Activated gamma-delta T cell treated with anti-CD3 and anti-CD28 coated beads, Interleukin-2, amount 50 U/mL, for 16 hours (primary cell): ENCODE data around the gene FAM131C.

ENCODE experiments used
- DNase-seq: peaks from one replicate; pipeline ENCODE4 v3.0.0-alpha.2; 2020; ENCODE audit warnings: low read depth

The FAM131C gene

GRCh38 chr1:16015960-16016901, 57.2 kb downstream of the FAM131C start:
- no peak for DNase-seq

GRCh38 chr1:16015491-16015890, 58.0 kb downstream of the FAM131C start:
- no peak for DNase-seq

GRCh38 chr1:16014509-16015482, 58.7 kb downstream of the FAM131C start:
- DNase-seq = no peak

- DNase-seq = no peak
Measured at GRCh38 chr1:16013908-16014258, 59.6 kb downstream of the FAM131C start.

GRCh38 chr1:16013220-16013907, 60.1 kb downstream of the FAM131C start:
- DNase-seq = peak; percentile 38

GRCh38 chr1:16012590-16013219, 60.7 kb downstream of the FAM131C start:
- no peak for DNase-seq

GRCh38 chr1:16011936-16012589, 61.4 kb downstream of the FAM131C start:
- DNase-seq = no peak

GRCh38 chr1:16010837-16011236, 62.6 kb downstream of the FAM131C start:
- DNase-seq = no peak

- DNase-seq = no peak
Measured at GRCh38 chr1:16009678-16010077, 63.8 kb downstream of the FAM131C start.

GRCh38 chr1:16009030-16009460, 64.4 kb downstream of the FAM131C start:
- DNase-seq = peak; percentile 73
